CD4-positive, alpha-beta T cell treated with Interleukin-15 for 1 hour (primary cell): ENCODE results near the gene ACSM6.
"Not testable (repeated sequence)": the region's sequence is repeated elsewhere in the genome, so short reads cannot be mapped to it uniquely, and the experiment has no call there.

Experiments used
- DNase-seq: peaks from one replicate; pipeline ENCODE4 v3.0.0-alpha.2; 2020

Gene ACSM6, protein sequence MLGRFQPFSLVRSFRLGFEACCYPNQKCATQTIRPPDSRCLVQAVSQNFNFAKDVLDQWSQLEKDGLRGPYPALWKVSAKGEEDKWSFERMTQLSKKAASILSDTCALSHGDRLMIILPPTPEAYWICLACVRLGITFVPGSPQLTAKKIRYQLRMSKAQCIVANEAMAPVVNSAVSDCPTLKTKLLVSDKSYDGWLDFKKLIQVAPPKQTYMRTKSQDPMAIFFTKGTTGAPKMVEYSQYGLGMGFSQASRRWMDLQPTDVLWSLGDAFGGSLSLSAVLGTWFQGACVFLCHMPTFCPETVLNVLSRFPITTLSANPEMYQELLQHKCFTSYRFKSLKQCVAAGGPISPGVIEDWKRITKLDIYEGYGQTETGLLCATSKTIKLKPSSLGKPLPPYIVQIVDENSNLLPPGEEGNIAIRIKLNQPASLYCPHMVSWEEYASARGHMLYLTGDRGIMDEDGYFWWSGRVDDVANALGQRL

DNA sequence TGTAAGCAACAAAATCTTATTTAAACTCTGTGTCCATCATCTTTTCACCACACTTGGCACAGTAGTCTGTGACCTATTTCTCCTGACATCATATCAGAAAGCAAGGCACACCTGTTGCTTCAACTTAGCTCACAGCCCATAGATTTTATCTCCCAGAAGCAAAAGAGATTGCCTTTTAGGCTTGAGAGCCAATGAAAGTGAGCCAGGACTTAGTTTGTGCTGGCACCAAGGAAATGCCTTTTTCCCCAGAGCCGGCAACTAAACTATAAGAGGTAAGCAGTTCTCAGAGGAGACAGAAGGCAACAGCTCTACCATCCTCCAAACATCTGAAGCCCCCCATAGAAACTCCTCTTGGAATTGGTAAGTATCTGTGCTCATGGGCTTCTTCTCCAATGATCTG, at the start of gene ACSM6:
Gene ACSM6, plus strand, starts transcription at position 295 of the 400 bp plus-strand sequence. CDS start 248 bp downstream, outside the sequence.
- no peak for DNase-seq

DNA sequence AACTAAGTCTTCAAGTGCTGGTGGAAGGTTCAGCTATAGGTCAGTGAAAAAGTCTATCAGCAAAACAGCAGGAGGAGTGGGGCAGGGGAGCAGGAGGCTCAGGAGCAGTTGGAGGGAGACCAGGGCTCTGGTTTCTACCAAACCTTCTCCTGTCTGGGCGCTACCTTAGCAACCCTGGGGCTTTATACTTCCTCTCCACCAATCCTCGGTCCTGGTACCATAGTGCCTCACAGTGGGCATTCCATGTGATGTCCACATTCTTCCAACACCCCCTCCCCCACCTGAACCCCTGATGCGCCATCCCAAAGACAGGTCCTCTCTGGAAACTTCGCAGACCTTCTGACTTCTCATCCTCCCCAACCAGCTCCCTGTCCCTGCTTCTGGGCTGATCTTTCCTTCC, 25.3 kb upstream of the ACSM6 start:
- DNase-seq, result no peak

DNA sequence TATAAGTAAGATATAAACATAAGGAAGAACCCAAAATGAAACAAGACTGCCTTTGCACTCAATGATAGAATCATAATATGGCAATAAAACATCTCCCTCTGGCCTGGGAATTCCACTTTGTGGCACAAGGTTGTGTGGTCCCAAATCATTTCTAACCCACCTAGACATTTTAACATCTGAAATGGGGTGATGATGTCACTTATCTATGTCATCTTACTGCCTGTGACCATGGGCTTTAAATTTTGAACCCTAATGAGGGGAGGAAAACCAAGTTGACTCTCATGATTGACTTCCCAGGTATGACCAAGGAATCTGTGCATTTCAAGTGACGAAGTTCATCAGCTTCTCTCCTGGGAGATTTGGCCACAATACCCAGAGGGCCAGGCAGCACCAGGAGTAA, 24.5 kb upstream of the ACSM6 start:
- DNase-seq, result no peak

DNA sequence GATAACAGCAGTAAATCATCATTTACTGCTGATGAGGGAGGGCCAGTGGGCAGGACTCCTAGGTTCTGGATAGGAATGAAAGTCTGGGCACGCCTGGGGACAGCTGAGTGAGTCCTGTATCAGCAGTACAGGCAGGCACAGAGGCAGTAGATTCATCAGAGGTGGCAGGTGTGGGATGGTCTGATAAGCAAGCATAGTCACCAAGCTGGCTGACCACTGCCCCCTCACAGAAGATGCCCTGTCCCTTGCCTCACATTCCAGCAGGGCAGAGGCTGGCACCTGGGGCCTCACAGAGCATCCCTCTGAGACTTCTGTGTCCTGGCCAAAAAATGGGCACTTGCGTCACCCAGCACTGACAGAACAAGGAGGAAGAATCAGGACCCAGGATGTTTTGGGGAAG, 23.2 kb upstream of the ACSM6 start:
- DNase-seq, result no peak

DNA sequence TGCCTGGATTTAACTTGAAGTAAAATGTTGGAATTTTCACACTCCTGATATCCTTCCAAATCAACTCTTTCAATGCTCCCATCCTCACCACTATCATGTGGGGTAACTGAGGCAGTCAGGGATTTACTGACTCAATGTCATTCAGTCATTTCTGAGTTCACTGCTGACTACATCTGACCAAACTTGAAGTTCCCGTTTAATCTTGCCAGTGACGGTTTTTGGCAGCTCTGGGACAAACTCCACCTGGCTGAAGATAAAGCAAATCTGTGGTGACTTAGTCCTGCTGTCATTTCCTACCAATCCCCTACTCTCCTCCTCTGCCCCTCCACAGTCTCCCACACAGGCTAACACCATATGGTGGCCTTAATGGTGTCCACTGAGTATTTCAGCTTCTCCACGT, 22.7 kb upstream of the ACSM6 start:
- no peak for DNase-seq

DNA sequence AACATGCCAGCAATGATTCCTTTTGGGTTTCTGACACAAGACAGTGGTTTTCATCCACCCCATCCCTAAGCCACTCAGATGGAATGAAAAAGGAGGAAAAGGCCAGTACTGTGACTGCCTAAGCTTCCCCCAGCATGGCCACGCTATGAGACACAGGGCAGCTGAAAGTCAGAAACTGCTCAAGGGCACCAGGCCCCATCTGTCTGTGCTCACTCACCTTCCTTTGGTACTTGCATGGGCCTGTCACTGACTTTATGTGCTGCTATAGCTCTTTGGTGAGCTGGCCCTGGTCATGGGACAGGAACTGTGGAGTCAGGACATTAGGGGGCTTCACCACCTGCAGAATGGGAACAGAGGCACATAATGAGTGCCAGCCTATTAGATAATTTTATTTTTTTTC, 21.2 kb upstream of the ACSM6 start:
- DNase-seq, result no peak

DNA sequence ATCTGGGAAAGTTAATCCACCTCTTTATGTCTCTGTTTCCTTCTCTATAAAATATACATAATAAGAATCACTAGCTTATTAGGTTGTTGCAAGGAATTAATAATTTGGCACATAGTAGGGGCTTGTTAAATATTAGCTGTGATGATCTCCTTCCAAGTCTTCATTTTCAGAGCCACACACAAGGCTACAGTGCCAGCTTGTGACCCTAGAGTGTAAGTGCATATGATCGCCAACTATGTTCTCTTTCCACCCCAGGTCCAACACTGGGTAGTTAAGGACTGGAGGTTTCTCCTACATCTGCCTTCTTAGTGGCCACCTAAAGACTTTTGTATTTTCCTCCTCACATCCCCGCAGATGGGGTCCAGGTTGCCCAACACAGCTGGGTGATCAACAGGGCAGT, 17.9 kb upstream of the ACSM6 start:
- no peak for DNase-seq

DNA sequence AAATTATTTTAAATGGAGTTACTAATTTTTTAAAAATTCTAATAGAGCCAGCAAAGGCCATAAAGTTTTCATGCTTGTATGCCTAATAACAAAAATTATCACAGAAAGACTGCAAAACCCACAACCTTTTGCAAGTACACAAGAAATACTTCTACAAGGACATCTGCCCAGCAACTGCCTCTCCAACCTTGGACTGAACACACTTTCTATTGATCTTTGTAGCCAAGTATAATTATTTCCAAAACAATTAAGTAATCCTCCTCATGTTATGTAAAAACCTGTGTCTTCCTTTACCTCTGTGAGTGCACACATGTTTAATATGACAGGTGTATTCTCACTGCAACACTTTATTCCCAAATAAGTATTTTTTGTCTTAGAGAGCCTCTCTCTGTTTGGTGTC, 16.6 kb upstream of the ACSM6 start:
- no peak for DNase-seq

DNA sequence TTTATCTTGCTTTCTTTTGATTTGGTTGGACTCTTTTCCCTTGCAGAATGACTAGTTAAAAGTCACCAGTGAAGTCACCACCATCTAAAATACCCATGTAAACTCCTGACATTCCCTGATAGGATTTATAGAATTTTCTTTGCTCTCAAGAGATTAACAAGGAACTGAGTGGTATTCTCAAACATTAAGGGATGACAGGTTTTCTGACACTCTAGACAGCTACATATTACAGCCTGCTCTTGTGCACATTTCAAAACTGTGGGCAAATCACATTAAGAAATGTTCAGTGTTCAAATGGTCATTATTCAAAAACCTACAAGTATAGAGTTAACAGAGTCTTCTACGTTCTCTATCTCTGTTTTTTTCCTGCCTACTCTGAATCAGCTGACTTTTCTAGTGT, 15.8 kb upstream of the ACSM6 start:
- DNase-seq, result no peak

DNA sequence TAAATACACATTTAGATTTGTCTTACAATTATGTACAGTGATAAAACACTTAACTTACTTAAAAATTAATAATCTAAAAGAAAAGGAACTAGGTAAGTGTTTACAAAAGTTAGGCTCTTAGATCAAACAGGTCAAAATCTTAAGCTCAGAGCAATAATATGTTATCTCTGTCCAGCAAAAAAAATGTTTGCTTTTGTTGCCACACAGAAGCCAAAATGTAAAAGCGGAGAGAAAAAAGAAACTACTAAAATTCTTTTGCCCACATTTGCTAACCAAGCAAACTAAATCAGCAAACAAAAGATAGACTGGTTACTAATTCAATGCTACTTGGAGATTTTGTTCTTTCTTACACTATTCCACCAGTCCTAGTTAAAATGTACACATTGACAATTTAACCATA, 15.2 kb upstream of the ACSM6 start:
- DNase-seq, result no peak

DNA sequence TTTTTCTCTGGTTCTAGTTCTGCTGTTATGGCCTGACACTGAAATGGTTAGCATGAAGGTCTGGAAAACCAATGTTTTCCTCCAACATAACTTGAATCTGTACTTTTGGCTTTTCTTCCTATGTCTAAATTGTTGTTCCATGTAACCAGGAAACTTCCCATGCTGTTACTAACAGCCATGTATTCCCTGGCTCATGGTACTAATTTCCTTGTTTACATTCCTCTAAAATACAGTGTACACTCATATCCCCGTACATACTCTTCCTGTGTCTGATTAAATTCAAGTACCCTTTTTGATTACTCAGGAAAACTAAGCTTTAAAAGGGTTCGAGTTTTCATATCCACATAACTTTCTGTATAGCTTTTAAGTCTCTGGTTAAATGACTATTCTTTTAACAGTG, 12.3 kb upstream of the ACSM6 start:
- DNase-seq, result no peak

DNA sequence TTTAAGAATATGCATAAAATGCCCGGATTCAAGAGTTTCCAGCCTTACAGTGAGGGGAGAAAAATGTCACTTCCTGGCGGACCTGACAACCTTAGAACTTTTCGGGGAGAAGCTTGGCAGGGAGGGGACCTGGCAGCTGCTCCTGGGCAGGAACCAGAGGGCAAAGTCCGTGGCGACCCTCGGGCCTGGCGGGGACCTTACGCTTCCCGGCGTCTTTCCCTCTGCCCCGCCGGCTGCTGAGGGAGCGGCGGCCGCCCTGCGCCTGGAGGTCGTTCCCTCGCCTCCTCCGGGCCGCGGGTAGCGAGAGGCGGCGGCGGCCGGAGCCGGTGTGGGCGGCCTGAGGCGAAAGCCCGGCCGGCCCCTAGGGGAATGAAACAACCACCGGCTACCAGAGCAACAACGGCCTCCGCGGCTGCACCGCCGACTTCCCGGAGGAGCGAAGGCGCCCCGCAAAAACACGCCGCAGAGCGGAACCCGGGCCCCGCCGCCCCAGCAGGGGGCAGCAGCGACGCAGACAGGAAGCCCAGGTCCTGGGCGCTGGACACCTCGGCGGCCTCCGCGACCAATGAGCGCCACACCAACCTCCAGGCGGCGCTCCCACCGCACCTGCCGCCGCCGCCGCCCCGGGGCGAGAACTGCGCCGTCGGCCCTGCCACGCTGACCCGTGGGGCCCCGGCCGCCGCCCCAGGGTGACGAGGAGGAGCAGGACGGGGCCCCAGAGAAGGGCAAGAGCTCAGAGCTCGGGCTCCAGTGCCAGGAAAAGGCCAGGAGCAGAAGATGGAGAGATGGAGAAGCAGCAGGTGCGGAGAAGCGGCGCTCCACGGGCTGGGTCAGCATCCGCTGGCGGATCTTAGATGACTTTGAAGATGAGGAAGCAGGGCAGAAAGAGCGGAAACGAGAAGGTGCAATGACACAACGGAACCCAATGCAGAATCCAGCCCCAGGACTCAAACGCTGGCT, 10.5 kb upstream of the ACSM6 start:
- peak; percentile 76 for DNase-seq

DNA sequence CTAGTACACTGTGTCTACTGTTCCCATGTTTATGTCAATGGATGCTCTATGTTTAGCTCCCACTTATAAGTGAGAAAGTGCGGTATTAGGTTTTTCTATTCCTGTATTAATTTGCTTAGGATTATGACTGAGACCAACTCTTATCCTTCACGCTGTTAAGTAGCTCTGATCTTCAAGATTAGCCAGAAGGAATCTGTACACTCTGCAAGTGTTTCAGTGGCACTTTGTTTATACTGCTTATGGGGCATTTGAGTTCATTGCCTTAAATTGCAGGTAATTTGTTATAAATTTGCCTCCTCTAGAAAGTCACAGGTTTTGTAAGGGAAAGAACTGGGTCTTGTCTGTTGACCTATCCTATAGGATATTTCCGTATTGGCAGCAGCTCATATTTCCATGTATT, 6.4 kb upstream of the ACSM6 start:
- no peak for DNase-seq

DNA sequence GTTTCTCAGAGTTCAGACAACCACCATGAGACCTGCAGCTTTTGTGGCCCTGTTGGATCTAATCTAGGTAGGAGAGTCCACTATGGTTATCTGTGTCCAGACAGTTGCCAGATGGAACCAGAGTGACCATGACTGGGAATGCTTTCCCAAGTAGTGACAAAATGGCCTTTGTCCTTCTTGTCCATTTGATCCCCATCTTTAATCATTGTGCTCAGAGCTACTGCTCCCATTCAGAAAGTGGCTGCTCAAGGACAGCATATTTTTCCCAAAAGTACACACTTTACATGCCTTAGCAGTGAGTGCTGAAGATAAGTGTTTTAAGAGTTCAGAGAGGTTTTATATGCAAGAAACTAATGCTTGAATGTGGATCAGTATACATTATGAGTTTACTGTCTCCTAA, 5.4 kb upstream of the ACSM6 start:
- DNase-seq, result no peak

DNA sequence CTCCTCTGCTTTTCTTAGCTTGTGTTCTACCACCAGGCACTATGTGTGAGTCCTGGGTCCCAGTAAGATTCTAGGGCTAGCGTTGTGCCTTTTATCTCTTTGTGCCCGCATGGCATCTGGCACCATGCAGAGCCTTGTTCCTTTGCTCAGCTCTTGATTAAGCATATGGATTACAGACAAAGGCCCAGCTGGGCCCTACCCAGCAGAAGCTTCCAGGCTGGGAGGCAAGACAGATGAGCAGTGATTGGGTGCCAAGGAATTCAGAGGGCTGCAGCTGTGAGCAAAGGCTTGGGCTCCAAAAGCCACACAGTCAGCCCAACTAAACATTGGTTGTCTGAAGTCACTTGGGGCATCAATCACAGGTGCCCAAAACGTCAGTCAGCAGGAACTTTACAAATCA, 2.0 kb downstream of the ACSM6 start:
- no peak for DNase-seq

DNA sequence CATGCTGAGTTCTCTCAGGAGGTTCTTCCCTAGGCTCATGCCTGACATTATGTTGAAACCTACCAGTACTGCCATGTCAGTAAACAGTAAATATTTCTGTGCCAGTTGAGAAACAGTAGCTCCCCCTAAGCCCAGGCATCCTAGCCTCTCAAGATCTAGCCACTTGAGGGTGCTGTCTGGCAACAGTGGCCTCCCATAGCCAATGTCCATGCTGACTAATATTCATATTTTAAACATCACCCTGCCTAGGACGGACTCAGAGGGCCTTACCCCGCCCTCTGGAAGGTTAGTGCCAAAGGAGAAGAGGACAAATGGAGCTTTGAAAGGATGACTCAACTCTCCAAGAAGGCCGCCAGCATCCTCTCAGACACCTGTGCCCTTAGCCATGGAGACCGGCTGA, 7.7 kb downstream of the ACSM6 start:
- no peak for DNase-seq

DNA sequence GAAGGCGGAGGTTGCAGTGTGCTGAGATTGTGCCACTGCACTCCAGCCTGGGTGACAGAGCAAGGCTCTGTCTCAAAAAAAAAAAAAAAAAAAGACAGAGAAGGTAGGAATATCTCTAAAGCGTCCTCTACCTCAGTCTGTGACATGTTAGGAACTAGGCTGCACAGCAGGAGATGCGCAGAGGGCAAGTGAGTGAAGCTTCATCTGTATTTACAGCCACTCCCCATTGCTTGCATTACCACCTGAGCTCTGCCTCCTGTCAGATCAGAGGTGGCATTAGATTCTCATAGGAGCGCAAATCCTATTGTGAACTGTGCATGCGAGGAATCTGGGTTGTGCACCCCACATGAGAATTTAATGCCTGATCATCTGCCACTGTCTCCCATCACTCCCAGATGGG, 8.8 kb downstream of the ACSM6 start:
- DNase-seq, result not testable (repeated sequence)

DNA sequence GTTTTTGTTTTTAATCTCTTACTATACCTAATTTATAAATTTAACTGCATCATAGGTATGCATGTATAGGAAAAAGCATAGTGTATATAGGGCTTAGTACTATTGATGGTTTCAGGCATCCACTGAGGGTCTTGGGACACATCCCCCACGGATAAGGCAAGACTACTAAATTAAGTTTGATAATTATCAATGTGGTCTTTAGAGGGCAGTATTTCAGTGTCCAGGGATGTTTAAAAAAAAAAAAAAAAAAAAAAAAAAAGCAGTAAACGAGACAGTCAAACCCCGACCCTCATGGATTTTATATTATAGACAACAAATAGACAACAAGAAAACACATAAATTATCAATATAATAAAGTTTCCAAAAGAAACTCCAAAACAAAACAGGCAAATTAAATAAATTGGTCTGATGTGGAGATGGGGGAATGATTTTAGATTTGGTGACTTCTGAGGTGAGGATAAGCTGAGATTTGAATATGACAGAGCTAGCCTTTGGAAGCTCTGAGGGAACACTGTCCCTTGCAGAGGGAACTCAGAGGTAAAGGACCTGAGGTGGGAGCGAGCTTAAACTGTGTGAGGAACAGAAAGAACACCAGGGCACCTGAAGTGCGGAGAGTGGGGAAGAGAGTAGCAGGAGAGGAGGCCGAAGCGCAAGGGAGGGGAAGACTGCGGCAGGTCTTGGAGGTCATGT, 14.8 kb downstream of the ACSM6 start:
- no peak for DNase-seq

DNA sequence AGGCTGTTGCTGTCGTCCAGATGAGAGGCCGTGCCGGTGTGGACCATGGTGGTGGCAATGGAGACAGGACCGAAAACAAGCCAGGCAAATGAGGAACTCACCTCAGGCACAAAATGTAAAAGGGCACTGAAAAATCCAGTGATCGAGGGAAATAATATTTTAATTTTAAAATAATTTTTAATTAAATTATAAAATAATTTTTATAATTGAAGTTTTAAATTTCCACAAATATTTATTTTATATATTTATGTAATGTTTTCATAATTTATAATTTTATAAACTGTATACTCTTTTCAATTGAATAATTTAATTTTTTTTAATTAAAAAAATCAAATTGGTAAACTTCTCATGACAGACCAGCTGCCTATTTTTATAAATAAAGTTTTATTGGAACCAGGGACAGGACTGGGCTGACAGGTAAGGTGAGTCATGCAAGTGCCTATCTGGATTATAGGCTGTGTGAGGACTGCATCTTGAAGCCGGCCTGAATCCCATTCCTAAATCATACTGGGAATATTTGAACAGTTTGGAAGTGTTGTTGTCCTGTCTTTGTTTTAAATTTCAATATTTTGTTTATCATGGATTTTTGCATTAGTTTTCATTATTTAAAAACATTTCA, 15.6 kb downstream of the ACSM6 start:
- DNase-seq, result no peak

DNA sequence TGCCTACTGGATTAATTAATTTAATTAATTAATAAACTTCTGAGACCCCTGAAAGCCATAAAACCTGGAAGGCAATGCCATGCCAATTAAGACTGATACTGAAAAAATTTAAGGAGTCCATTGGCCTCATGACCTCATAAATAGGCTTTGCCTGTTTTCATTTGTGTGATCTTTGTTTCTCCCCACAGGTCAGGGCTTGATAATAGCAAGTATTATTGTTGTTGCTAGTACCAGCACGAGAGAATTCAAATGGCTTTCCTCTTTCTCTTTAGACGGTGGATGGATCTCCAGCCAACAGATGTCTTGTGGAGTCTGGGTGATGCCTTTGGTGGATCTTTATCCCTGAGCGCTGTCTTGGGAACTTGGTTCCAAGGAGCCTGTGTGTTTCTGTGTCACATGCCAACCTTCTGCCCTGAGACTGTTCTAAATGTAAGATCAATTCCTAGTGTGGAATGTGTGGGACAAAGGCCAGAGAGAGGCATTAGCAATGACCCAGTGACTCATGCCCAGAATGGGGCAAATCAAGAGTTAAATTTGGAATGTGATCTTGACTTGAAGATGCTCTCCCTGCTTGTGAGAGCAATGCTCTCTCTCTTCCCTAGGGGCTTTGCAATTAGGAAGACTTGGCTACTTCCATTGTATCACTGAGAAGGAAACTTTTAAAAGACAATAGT, 17.7 kb downstream of the ACSM6 start:
- no peak for DNase-seq

DNA sequence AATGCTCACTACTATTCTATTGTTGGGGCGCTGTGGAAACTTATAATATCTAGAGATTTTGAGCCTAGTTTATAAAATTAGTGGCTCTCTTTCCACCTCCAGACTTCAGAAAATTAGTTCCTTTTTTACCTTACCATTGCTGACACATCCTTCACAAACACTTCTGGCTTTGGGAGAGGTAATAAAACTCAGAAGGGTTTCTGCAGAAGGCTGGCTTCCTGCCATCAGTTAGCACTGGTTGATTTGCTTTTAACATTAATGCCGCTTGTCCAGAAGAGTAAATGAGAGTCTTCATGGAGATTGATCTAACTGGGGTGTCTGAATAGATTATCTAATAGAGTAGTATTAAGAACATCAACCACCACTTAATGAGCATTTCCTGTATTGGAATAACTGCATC, 20.3 kb downstream of the ACSM6 start:
- DNase-seq, result no peak

DNA sequence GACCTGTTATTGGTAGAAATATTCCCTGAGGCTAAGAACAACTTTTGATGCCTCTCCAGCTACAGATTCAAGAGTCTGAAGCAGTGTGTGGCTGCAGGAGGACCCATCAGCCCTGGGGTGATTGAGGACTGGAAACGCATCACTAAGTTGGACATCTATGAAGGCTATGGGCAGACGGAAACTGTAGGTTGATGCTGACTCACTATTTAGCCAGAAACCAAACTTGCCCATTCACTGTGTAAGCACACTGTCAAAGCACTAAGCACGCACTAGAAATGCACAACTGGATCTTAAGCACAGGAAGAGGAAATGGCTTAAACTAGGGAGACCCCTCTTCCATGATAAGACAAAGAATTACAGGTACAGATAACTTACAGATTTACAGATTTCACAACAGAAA, 20.8 kb downstream of the ACSM6 start:
- DNase-seq, result no peak
